GM21515 (cell line): Measurements from ENCODE around the gene ISL2.

ENCODE experiments used
- ATAC-seq: cut with Tn5 transposase; IDR thresholded peaks from one replicate; pipeline ENCODE4 v1.9.1; 2021; ENCODE audit not compliant: unreplicated experiment

Gene ISL2

DNA sequence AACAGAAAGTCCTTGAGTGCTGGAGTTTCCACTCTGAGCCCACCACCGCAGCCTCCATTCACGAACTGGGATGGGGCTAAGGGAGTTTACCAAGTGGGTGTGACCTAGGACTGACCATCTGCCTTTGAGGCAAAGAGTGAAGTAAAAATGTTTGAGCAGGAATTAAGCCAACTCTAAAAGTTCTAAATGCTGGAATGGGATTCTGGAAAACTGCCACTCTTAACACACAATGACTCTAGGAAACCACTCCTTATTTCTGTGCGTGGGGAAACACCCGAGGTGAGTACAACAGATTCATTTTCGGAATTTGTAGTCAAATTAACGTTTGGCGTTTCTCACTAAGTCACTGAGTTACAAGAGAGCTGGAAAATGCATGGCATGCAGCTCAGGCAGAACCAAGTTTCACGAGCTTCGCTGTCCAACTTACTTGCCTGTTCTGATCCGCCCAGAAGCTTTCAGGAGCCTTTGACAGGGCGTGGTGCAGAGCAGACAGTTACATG is 31.6 kb downstream of the ISL2 start:
- no peak for ATAC-seq

DNA sequence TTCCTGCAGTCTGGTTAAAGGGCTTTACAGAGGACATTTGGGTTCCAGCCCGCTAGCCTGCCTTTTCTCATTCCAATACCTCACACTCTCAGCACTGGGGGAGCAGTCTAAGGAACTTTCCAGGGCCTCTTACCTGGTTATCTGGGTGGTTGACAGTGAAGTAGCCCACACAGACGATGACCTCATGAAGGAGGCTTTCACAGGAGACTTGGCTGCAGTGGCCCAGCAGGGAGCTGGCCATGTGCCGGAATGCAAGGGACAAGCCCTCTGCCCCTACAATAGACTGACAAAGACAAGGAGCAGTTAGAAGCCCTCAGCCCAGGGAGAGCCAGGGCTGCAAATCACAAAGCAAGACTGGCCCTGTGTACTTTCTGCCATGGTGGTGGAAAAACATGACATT is 39.5 kb downstream of the ISL2 start:
- ATAC-seq = no peak

DNA sequence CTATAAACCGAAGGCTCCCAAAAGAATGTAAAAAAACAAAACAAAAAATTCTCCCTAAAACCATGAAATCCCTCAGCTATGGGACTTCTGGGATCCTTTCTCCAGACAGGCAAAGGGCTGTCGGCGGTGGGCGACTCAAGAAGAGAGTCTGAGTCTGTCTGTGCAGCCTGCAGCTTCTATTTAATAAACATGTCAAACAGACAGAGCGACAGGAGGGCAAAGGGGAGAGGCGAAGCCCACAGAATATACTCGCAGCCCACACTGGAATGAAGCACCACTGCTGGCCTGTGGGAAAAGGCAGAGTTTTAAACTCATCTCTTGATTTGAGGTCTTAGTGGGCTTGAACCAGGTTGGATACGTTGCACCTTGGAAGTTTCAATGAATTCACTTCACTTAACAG is 40.2 kb downstream of the ISL2 start:
- no peak for ATAC-seq

DNA sequence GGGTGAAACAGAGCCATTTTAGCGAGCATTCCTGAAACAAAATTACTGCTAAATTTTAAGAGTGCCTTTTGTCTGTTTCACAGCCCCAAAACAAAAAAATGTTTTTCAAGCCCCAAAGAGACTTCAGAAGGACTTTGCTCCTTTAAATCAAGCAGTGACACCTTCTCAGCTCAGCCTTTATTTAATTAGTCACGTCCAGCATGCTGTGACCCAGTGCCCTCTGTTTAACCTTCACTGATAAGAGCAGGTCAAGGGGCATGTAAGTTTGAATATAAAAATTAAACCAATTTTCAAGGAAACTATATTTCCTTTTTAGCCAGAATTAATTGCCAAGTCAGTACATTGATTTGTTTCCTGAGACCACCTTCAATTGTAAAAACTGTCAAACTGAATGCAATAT is 40.6 kb downstream of the ISL2 start:
- no peak for ATAC-seq

DNA sequence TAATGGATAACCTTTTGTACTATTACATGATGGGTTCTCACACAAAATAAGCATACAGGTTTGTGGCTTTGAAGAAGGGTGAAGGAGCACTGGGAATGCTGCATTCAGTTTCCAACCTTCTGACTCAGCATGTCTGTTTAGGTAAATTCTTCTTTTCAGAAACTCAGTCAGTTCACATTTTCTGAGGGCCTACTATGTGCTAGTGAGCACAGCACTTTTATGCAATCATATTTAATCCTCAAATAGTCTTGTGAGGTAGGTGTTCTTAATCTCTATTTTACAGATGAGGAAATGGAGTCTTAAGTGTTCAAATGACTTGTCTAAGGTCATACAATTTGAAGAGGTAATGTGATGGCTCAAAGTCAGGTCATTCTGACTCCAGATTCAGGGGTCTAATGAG is 41.2 kb downstream of the ISL2 start:
- no peak for ATAC-seq

DNA sequence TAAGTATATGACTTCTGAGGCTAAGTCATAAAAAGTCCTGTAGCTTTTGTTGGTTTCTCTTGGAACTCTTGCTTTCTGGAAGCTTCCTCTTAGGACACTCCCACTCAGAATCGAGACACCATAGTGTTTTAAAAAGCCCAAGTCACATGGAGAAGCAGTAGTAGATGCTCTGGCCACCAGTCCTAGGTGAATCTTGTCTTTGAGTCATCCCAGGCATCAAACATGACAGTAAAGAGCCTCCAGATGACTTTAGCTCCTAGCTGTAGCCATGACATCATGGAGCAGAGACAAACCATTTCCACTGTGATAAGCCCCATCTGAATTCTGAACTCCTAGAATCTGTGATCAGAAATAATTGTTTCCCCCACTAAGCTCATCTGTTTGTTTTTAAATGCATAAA is 42.1 kb downstream of the ISL2 start:
- no peak for ATAC-seq

DNA sequence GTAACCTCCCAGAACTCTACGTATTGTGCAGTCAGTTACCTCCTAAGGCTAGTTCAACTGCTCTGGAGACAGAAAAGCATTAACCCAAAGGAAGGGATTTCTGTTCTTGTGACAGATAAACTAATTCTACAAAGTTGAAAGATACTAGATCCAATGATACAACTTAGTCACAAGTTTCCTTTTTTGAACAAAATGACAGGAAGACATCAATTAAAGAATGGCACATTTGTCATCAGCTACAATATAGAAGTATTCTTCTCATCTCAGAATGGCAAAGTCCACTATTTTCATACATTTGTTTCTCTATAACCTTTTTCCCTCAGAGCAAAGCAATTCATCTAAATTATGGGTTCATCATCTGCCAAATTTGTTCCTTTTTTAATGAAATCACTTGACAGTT is 43.7 kb downstream of the ISL2 start:
- no peak for ATAC-seq

DNA sequence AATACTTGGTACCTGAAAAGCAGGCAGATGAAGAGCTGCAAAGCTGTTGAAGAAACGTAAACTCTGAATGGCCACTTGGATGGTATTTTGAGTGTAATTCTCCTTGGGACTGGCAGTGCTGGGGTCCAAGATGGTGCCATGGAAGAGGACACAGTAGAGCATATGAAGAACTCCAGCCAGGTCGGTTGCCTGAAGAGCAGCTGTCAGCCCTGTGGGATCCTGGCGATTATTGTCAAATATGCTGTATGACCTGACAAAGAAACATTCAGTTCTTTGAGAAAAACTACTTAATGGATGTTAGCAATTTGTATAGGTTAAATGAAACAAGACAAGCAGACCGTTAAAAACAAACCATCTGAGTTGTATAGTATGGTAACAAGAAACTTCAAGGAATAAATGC is 44.8 kb downstream of the ISL2 start:
- no peak for ATAC-seq

DNA sequence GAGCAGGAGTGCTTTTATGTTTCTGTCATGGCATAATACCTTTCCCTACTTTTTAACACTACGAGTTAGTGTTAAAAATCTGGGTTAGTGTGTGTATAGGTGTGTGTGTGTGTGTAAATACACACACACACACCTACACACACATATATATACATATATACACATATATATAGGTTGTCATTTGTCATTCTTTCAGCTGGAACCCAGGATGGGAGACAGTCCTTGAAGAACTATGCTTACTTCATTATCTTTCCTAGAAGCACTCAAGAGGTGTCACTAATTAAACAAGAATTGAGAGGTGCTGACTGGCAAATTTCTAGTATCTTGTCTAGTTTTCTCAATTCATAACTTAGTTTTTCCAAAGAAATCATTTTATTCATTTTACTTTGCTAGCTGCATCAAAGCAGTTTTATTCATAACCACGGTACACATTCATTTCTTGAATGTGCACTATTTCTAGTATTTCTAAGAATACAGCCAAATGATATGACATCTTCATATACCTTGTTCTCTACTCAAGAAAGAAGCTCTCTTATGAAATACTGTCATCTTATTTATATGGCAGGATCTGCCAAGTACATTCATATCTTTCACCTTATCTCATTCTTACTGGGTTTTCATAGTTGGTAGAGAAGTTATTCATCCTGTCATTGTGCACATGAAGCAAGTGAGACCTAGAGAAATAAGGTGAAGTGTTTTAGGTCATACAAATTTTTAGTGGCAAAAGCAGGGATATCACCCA is 46.6 kb downstream of the ISL2 start:
- ATAC-seq = no peak

DNA sequence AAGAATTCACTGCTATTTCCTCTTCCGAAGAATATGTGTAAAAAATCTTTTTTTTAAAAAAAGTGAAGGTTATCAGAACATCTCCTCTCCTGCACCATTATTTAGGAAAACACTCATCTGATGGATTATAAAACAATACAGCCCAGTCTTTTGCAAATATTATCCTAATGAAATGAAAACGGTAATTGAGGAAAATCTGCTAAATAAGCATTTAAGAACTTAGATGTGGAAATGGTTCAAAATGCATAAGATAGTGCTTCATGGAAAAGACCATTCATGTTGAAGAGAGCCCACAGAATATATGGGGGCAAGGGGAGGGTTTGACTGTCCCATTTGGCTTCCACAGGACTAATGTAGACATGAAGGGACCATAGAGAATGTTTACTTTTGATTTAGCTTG is 47.8 kb downstream of the ISL2 start:
- ATAC-seq = no peak

DNA sequence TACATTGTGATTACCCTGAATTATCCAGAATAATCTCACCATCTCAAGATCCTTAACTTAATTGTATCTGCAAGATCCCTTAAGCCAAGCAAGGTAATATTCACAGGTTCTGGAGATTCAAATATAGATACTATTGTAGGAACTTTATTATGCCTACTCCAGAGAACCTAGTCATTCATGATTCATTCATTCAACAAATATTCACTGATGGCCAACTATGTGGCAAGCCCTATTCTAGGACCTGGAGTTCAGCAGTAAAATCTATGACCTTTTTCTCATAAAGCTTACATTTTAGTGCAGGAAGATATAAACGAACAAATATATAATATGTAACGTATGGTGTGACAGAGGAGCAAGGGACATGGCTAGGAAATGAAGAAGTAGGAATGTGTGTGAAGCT is 49.6 kb downstream of the ISL2 start:
- ATAC-seq = no peak

DNA sequence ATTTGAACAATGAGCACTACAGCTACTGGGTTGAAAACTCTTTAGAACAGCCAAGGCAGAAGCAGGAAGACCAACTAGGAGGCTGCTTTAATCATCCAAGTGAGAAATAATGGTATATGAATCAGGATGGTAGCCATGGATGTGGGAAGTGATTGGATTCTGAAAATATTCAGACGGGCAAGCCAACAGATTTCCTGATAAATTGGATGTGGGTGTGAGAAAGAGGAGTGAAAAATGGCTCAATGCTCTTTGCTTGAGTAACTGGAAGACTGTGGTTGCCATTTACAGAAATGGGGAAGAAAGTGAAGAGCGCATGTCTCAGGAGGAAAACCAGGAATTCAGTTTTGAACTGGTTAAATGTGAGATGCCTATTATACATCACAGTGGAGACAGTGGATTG is 50.4 kb downstream of the ISL2 start:
- no peak for ATAC-seq

DNA sequence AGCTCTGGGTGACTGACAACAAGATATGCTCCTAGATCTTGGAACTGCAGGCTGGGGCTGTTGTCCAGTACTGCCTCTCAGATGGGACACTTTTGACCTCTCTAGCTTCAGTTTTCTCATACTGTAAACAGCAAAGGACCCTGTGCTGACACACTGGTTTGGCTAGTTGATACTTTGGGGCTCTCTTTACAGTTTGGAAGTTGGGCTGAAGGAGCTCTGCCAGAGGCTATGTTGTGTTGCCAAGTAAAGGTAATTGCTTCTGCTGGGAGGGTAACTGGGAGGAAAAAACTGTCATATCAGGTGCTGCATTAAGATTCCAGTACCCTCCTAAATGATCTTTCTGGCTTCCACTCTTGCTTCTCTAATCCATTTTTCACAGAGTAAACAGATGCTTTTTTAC is 54.0 kb downstream of the ISL2 start:
- no peak for ATAC-seq

DNA sequence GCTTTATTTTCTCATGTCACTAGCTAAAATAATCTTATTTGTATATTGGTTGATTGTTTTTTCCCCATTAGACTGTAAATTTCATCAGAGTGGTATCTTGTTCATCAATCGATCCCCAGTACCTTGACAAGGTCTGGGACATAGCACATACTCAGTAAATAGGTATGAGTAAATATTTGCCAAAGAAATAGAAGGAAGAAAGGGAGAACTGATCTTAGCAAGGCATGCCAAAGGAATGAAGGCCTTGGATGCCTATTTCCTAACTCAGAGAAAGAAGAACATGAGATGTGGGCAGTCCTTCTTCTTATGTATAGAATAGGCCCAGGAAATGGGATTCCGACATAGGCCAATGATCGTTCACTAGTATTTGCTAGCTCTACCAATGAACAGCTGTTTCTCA is 54.7 kb downstream of the ISL2 start:
- ATAC-seq = no peak

DNA sequence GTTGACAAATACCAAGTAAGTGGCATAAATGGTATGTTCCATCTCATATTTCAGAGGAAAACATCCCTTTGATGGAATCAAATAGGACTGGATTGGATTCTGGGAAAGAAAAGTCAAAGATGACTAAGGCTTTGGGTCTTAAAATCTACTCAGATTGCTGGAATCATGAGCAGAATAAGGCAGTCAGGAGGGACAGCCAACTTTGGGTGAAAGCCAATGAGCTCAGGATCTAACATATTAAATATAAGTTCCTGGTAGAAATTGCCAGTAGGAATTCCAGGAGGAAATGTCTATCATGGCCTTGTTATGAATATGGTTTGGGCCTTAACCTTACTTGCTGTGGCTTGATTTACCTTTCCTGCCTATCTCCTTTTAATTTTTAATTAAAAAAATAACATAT is 55.3 kb downstream of the ISL2 start:
- ATAC-seq = no peak
